NCI-H2227 (cell line): ENCODE results near the gene ACTR10.

Experiments
- DNase-seq: peaks from one replicate; lab custom pipeline; 2025; ENCODE audit not compliant: unreplicated experiment; lab: John Stamatoyannopoulos, UW

The ACTR10 gene

GRCh38 chr14:58278177-58278576 is 78.2 kb downstream of the ACTR10 start:
- DNase-seq: no peak

- no peak for DNase-seq
Observed at GRCh38 chr14:58280954-58281787, 81.2 kb downstream of the ACTR10 start.

GRCh38 chr14:58281969-58282368 is 82.0 kb downstream of the ACTR10 start:
- no peak for DNase-seq

- DNase-seq: no peak
Observed at GRCh38 chr14:58282925-58283593, 83.1 kb downstream of the ACTR10 start.

- DNase-seq: no peak
Observed at GRCh38 chr14:58283730-58284129, 83.8 kb downstream of the ACTR10 start.

GRCh38 chr14:58285132-58285531 is 85.2 kb downstream of the ACTR10 start:
- DNase-seq: no peak
